A673 (cell line): ENCODE data around the gene LIN9.

Experiments
- CTCF ChIP-seq: fragments of 300-800, 200-600 bp; sonication (generic); conservative IDR thresholded peaks from 2 replicates; pipeline ENCODE4 v1.5.1; 2017; ENCODE audit warnings: low read depth, mild to moderate bottlenecking, antibody characterized with exemption, low read length, moderate library complexity, mixed read lengths
- EZH2 ChIP-seq: fragments of 200-600 bp; sonication (generic); IDR thresholded peaks from 2 replicates; pipeline ENCODE4 v1.6.1; 2017; ENCODE audit warnings: borderline replicate concordance, low read depth, mild to moderate bottlenecking, mixed read lengths, antibody characterized with exemption, low read length; ENCODE audit not compliant: poor library complexity, severe bottlenecking

- TF ChIP-seq CTCF (peak; percentile 36), EZH2 (no peak)
These were observed 85.1 kb downstream of the LIN9 start for GRCh38 chr1:226223786-226224244.
